ENCODE measurements around the gene RBM39. TPM values are rescaled to one million over a fixed set of nuclear protein-coding genes. Genes with fewer than 3 reads are reported as not detected.

The RBM39 gene
- total and polyA plus RNA-seq, 2 of the 8 experiments (the other 6 are each of a cell fraction or from before 2014, with no cell fraction given) = 78.0 to 219 TPM

- Histone ChIP-seq H3K79me2 (ENCODE audit: control insufficient read depth in 1 of 2, insufficient read depth in 2 of 2, low read length in 2 of 2) (peaks cover 52 to 60% of the 10 kb centered on the region in 2 experiments), H2BK15ac (ENCODE audit: low read length) (no peak overlapping the region), H2BK20ac (ENCODE audit: low read length) (no peak overlapping the region), H3K4me2 (ENCODE audit: insufficient read depth in 1 of 2, low read depth in 2 of 2, low read length in 2 of 2) (peak overlapping the region; percentile 90 to 93), H4K5ac (ENCODE audit: insufficient read length, low read depth, low read length) (peak overlapping the region; percentile 88), H2BK12ac (ENCODE audit: low read depth, low read length) (peak overlapping the region; percentile 89; the same call in 1 of the 2 replicates), H4K20me1 (replicated peaks in 1 of 2; ENCODE audit: control insufficient read depth in 1 of 2, insufficient read depth in 2 of 2, low read length in 2 of 2) (peaks cover 38 to 46% of the 10 kb centered on the region in 2 experiments), H3K23ac (ENCODE audit: insufficient read length) (peak overlapping the region; percentile 24), H3K56ac (replicated peaks; ENCODE audit: insufficient read length, low read depth, low read length) (peak overlapping the region; percentile 97), H3K4me1 (replicated peaks in 1 of 4; ENCODE audit: control insufficient read depth in 3 of 4, insufficient read depth in 4 of 4, low read length in 3 of 4) (peaks cover 0 to 7% (median 0%) of the 10 kb centered on the region in 4 experiments; a peak in 3 of 7 replicates), H2BK120ac (replicated peaks; ENCODE audit: low read depth, low read length) (peak overlapping the region; percentile 76), H2AK5ac (ENCODE audit: low read depth, low read length) (peak overlapping the region; percentile 92; the same call in 1 of the 2 replicates), H2BK5ac (ENCODE audit: low read depth, low read length) (peak overlapping the region; percentile 96), H3K4ac (replicated peaks; ENCODE audit: insufficient read length, low read depth, low read length) (peak overlapping the region; percentile 69), H2AFZ (ENCODE audit: low read length) (no peak overlapping the region), H3K14ac (ENCODE audit: insufficient read length) (no peak overlapping the region), H3K9me3 (ENCODE audit: insufficient read depth in 2 of 2, low read depth in 1 of 2, low read length in 1 of 2) (no peaks in the 10 kb centered on the region), H4K8ac (ENCODE audit: extremely low read depth, insufficient read depth, low read length) (peak overlapping the region; percentile 100), H3K9ac (replicated peaks in 1 of 4; ENCODE audit: extremely low read depth in 1 of 4, low read depth in 3 of 4, low read length in 3 of 4) (peak overlapping the region; percentile 94 to 100 (median 99)), H3K27ac (ENCODE audit: low read depth, low read length) (peak overlapping the region; percentile 97), H3K23me2 (ENCODE audit: low read depth, low read length) (peaks cover 9% of the 10 kb centered on the region), H4K91ac (replicated peaks; ENCODE audit: insufficient read length, low read length) (peak overlapping the region; percentile 97), H3K27me3 (replicated peaks in 1 of 4; ENCODE audit: control insufficient read depth in 3 of 4, extremely low read depth in 1 of 4, insufficient read depth in 3 of 4, low read length in 3 of 4) (no peaks in the 10 kb centered on the region), H3K79me1 (ENCODE audit: low read depth, low read length) (no peaks in the 10 kb centered on the region), H3K18ac (ENCODE audit: extremely low read depth, low read length) (peak overlapping the region; percentile 88), H3K4me3 (ENCODE audit: extremely low read depth in 1 of 4, insufficient read depth in 2 of 4, low read depth in 3 of 4, low read length in 4 of 4) (peak overlapping the region; percentile 92 to 100 (median 98)), H3K36me3 (ENCODE audit: control insufficient read depth in 2 of 4, insufficient read depth in 4 of 4, low read length in 3 of 4) (no peaks in the 10 kb centered on the region; a peak in 1 of 8 replicates)
- POLR2A ChIA-PET (ENCODE audit: partially characterized antibody) = interaction anchor here (0.6 to 4.7 kb wide), 33 partner anchors 10 to 846 kb away, joined by 3 to 49 read pairs (median 6); partner anchors contain the start of genes ERGIC3, NFS1, RBM39 and ROMO1
- FAIRE-seq = no peak
- CTCF ChIA-PET (ENCODE audit: partially characterized antibody) = interaction anchor here (0.9 to 1.5 kb wide), 3 partner anchors 43 to 47 kb away, joined by 3 to 6 read pairs (median 3); no protein-coding TSS in a partner anchor
- peak in 1 of 2 experiments; percentile 66 for DNase-seq (ENCODE audit: low read depth in 1 of 2, low spot score in 2 of 2)
- WGBS, 2 experiments (ENCODE audit: extremely low coverage in 1 of 2, insufficient coverage in 1 of 2, insufficient read length in 1 of 2, insufficient replicate concordance in 2 of 2, low coverage in 1 of 2, low lambda C conversion rate in 2 of 2, missing lambda C conversion rate in 1 of 2) = 1% methylated on average over 28 of the region's 28 CpGs; no CpG with 5 or more reads in 1 of the 2 experiments
- TF ChIP-seq POLR2A (IDR thresholded peaks at IDR 0.05; ENCODE audit: control extremely low read depth in 1 of 2, low read depth in 2 of 2, low read length in 2 of 2) (peak; percentile 49 to 55), POLR2AphosphoS5 (IDR thresholded peaks at IDR 0.05; ENCODE audit: low read depth, low read length) (peak; percentile 71; the same call in 1 of the 2 replicates), TBP (IDR thresholded peaks at IDR 0.05; ENCODE audit: low read depth, low read length) (peak; percentile 58), ATF3 (IDR thresholded peaks at IDR 0.05; ENCODE audit: insufficient read depth, low read depth, low read length) (no peak), RXRA (IDR thresholded peaks at IDR 0.05; ENCODE audit: insufficient read depth, low read depth, low read length) (no peak), CEBPB (IDR thresholded peaks at IDR 0.05; ENCODE audit: low read depth, low read length) (no peak), ASH2L (IDR thresholded peaks at IDR 0.05; ENCODE audit: low read length) (peak; percentile 12), SAP30 (IDR thresholded peaks at IDR 0.05; ENCODE audit: insufficient read depth, insufficient replicate concordance, low read length) (peak; percentile 82), TAF1 (IDR thresholded peaks at IDR 0.05; ENCODE audit: low read depth, low read length) (peak; percentile 75), RAD21 (IDR thresholded peaks at IDR 0.05 in 1 of 2, conservative IDR thresholded peaks at IDR 0.05 in 1 of 2; ENCODE audit: low read depth in 2 of 2, low read length in 2 of 2) (no peak)
Measured at GRCh38 chr20:35663516-35664465, 78.3 kb downstream of the RBM39 start.
